Transverse colon (tissue), 3 donors: Measurements from ENCODE around the gene B9D1.

Experiments used
- CTCF ChIP-seq, 5 experiments: fragments of 200-600 bp in 3 of 5; fragments of 450-650 bp in 2 of 5; sonication (generic) in 3 of 5; IDR thresholded peaks; 1 replicate in 2 of 5; 2 replicates in 3 of 5; pipeline ENCODE4 v1.5.1; 2016 to 2017; ENCODE audit warnings: antibody characterized with exemption in 5 of 5, inconsistent platforms in 3 of 5, mild to moderate bottlenecking in 2 of 5, moderate library complexity in 1 of 5
- EP300 ChIP-seq: sonication (generic); formaldehyde crosslinking; IDR thresholded peaks from one replicate; pipeline ENCODE4 v1.6.1; 2017; ENCODE audit warnings: antibody characterized with exemption, low read depth
- POLR2A ChIP-seq: fragments of 450-650 bp; IDR thresholded peaks from one replicate; pipeline ENCODE4 v1.6.1; 2016; ENCODE audit warnings: antibody characterized with exemption, mild to moderate bottlenecking, moderate library complexity

- TF ChIP-seq POLR2A (no peak), EP300 (no peak), CTCF (IDR thresholded peaks at IDR 0.05) (no peak)
Measured at GRCh38 chr17:19345486-19346350, 16.8 kb downstream of the B9D1 start.
